CD14-positive monocyte (primary cell): ENCODE results near the gene YPEL3. TPM values are rescaled to one million over a fixed set of nuclear protein-coding genes. Genes with fewer than 3 reads are reported as not detected.

Source experiments
- DNase-seq, 3 donors: peaks; one replicate each; pipeline ENCODE4 v3.0.0-alpha.2; 2011 to 2022
- H2AFZ ChIP-seq: 2 replicates; pipeline ENCODE4 v1.6.0; 2012; ENCODE audit warnings: mild to moderate bottlenecking, low read depth, low read length, inconsistent platforms; ENCODE audit not compliant: insufficient read depth, poor library complexity, severe bottlenecking
- H3K27ac ChIP-seq, 2 donors: 1 replicate in 1 of 2; 2 replicates in 1 of 2; pipeline ENCODE4 v1.5.1; 2012 to 2013; ENCODE audit warnings: low read length in 2 of 2, control low read depth in 1 of 2, inconsistent platforms in 1 of 2, low read depth in 1 of 2, mild to moderate bottlenecking in 1 of 2
- H3K27me3 ChIP-seq, 2 donors: one replicate each; pipeline versions ENCODE4 v1.6.0 to v1.6.1; 2011 to 2013; ENCODE audit warnings: low read length in 2 of 2; ENCODE audit not compliant: control insufficient read depth in 2 of 2, insufficient read depth in 2 of 2
- H3K36me3 ChIP-seq, 2 donors: replicated peaks in 1 of 2; 1 replicate in 1 of 2; 2 replicates in 1 of 2; pipeline versions ENCODE4 v1.5.1 to v1.6.1; 2012 to 2013; ENCODE audit warnings: low read length in 2 of 2, control low read depth in 1 of 2, inconsistent platforms in 1 of 2, mild to moderate bottlenecking in 1 of 2; ENCODE audit not compliant: insufficient read depth in 2 of 2, control insufficient read depth in 1 of 2
- H3K4me1 ChIP-seq, 2 donors: 1 replicate in 1 of 2; 2 replicates in 1 of 2; pipeline versions ENCODE4 v1.5.1 to v1.6.1; 2012 to 2013; ENCODE audit warnings: low read length in 2 of 2, control low read depth in 1 of 2, inconsistent platforms in 1 of 2, mild to moderate bottlenecking in 1 of 2, moderate library complexity in 1 of 2; ENCODE audit not compliant: insufficient read depth in 2 of 2, control insufficient read depth in 1 of 2
- H3K4me2 ChIP-seq: replicated peaks from 2 replicates; pipeline ENCODE3; 2012; ENCODE audit warnings: low read length, moderate library complexity, mild to moderate bottlenecking; ENCODE audit not compliant: poor library complexity, severe bottlenecking; ENCODE audit errors: extremely low read depth
- H3K4me3 ChIP-seq, 3 experiments: fragments of 200-600 bp in 1 of 3; sonication (generic) in 1 of 3; replicated peaks in 1 of 3; 1 replicate in 2 of 3; 2 replicates in 1 of 3; pipeline ENCODE4 v1.5.1; 2011 to 2013; ENCODE audit warnings: low read length in 3 of 3, mild to moderate bottlenecking in 3 of 3, control low read depth in 2 of 3, low read depth in 2 of 3, inconsistent platforms in 1 of 3, moderate library complexity in 1 of 3
- H3K79me2 ChIP-seq: 2 replicates; pipeline ENCODE4 v1.6.0; 2012; ENCODE audit warnings: mild to moderate bottlenecking, control low read depth, inconsistent platforms, low read length, moderate library complexity; ENCODE audit not compliant: insufficient read depth
- H3K9ac ChIP-seq: 2 replicates; pipeline ENCODE4 v1.6.0; 2017; ENCODE audit warnings: low read length, mild to moderate bottlenecking; ENCODE audit not compliant: insufficient read depth, poor library complexity, severe bottlenecking
- H3K9me3 ChIP-seq, 2 donors: replicated peaks in 1 of 2; 1 replicate in 1 of 2; 2 replicates in 1 of 2; pipeline versions ENCODE4 v1.5.1 to v1.6.1; 2012 to 2013; ENCODE audit warnings: low read length in 2 of 2, control low read depth in 1 of 2; ENCODE audit not compliant: control insufficient read depth in 1 of 2, insufficient read depth in 1 of 2
- H4K20me1 ChIP-seq: 2 replicates; pipeline ENCODE4 v1.6.0; 2012; ENCODE audit warnings: mild to moderate bottlenecking, low read length, control low read depth, moderate library complexity; ENCODE audit not compliant: insufficient read depth
- H3K27ac Mint-ChIP-seq, 7 donors: one replicate each; pipeline ENCODE4 v1.8.0; 2020; ENCODE audit warnings: mild to moderate bottlenecking in 7 of 7, mixed read lengths in 7 of 7, moderate library complexity in 6 of 7, inconsistent platforms in 2 of 7
- H3K27me3 Mint-ChIP-seq, 3 donors: one replicate each; pipeline ENCODE4 v1.8.0; 2021 to 2022; ENCODE audit warnings: low read depth in 3 of 3, mild to moderate bottlenecking in 3 of 3, mixed read lengths in 3 of 3, moderate library complexity in 3 of 3, inconsistent platforms in 1 of 3
- H3K36me3 Mint-ChIP-seq, 2 donors: one replicate each; pipeline ENCODE4 v1.8.0; 2020; ENCODE audit warnings: mixed read lengths in 2 of 2, inconsistent platforms in 1 of 2, mild to moderate bottlenecking in 1 of 2
- H3K4me1 Mint-ChIP-seq: one replicate; pipeline ENCODE4 v1.8.0; 2020; ENCODE audit warnings: mild to moderate bottlenecking, mixed read lengths
- H3K4me3 Mint-ChIP-seq, 2 donors: one replicate each; pipeline ENCODE4 v1.8.0; 2020; ENCODE audit warnings: mild to moderate bottlenecking in 2 of 2, mixed read lengths in 2 of 2, moderate library complexity in 1 of 2
- H3K9me3 Mint-ChIP-seq, 7 donors: one replicate each; pipeline ENCODE4 v1.8.0; 2020 to 2022; ENCODE audit warnings: mixed read lengths in 7 of 7, mild to moderate bottlenecking in 6 of 7, moderate library complexity in 6 of 7, inconsistent platforms in 2 of 7
- CTCF ChIP-seq: fragments of 200-600 bp; IDR thresholded peaks from one replicate; pipeline ENCODE4 v1.8.0; 2022; ENCODE audit warnings: antibody characterized with exemption, mild to moderate bottlenecking
- WGBS: methylation state at CpG from one replicate; pipeline ENCODE4 v1.1.5; 2013; ENCODE audit warnings: missing lambda C conversion rate; ENCODE audit not compliant: insufficient coverage; 5-methylcytosine and 5-hydroxymethylcytosine counted together
- intact Hi-C, 2 donors: fragments of 100-400 bp; cut with micrococcal nuclease; formaldehyde crosslinking; loops; one replicate each; pipeline versions ENCODE4 v1.15.0 to v1.15.1; 2023
- polyA plus RNA-seq, 3 donors: library from polyadenylated mRNA; depleted of rRNA in 1 of 3; unstranded in 2 of 3; stranded (reverse) in 1 of 3; fragments of 300-500 nt in 2 of 3; fragments of >200 nt in 1 of 3; fragmentation: Illumina TruSeq in 2 of 3; gene quantifications; 1 replicate in 2 of 3; 2 replicates in 1 of 3; pipeline ENCODE4 v1.2.3, GENCODE V29; 2012 to 2021

Gene YPEL3
- polyA plus RNA-seq, 3 donors = 182 to 283 (median 235) TPM

- WGBS = 1% methylated on average over 65 of the region's 76 CpGs
- Histone ChIP-seq H3K36me3 (peaks cover 12 to 13% of the 10 kb centered on the region in 2 donors), H3K4me3 (peak within 1 kb of the TSS; percentile 40 to 88 (median 62)), H3K27ac (peak within 1 kb of the TSS; percentile 81 to 87), H3K27me3 (no peaks in the 10 kb centered on the region), H3K4me2 (peak within 1 kb of the TSS; percentile 86), H3K9me3 (peaks cover 4 to 9% of the 10 kb centered on the region in 2 donors), H2AFZ (peak within 1 kb of the TSS; percentile 92), H4K20me1 (no peaks in the 10 kb centered on the region), H3K9ac (peak within 1 kb of the TSS; percentile 63), H3K4me1 (peaks cover 77 to 95% of the 10 kb centered on the region in 2 donors), H3K79me2 (peaks cover 23% of the 10 kb centered on the region)
- peak; percentile 90 to 93 (median 93) for DNase-seq
- peaks cover 77% of the 10 kb centered on the region for H3K4me1 Mint-ChIP-seq
- peak within 1 kb of the TSS; percentile 86 to 97 (median 96) for H3K27ac Mint-ChIP-seq
- no peak for TF ChIP-seq CTCF
- H3K4me3 Mint-ChIP-seq = peak within 1 kb of the TSS; percentile 83 to 92
- intact Hi-C loops = loop anchor here in 1 of 2 donors (2.0 kb wide), 2 partner anchors 15 to 31 kb away; partner anchors contain the start of gene MAPK3
- H3K9me3 Mint-ChIP-seq = peaks cover 7 to 17% (median 12%) of the 10 kb centered on the region in 7 donors
- H3K27me3 Mint-ChIP-seq = peaks cover 0 to 5% (median under 1%) of the 10 kb centered on the region in 3 donors
- peaks cover 22 to 32% of the 10 kb centered on the region in 2 donors for H3K36me3 Mint-ChIP-seq
Observed at GRCh38 chr16:30091474-30092372, 4.3 kb downstream of the YPEL3 start, which contains the start of gene TBX6. TSS of gene TBX6 (minus strand) at chr16:30091924. CDS start at chr16:30091193, 731 bp downstream.

- peaks cover 81% of the 10 kb centered on the region for H3K4me1 Mint-ChIP-seq
- 90% methylated on average over 10 of the region's 26 CpGs for WGBS
- DNase-seq = no peak
Observed at GRCh38 chr16:30090610-30091331, 5.2 kb downstream of the YPEL3 start.

More at GRCh38 chr16:30090610-30091331, 5.2 kb downstream of the YPEL3 start:
- Histone ChIP-seq H3K4me2 (peak overlapping the region; percentile 86), H3K79me2 (peaks cover 23% of the 10 kb centered on the region), H3K27me3 (no peaks in the 10 kb centered on the region), H3K4me3 (peak overlapping the region in 1 of 3 experiments; percentile 88), H3K27ac (peak overlapping the region; percentile 41 to 87), H3K36me3 (peaks cover 12 to 14% of the 10 kb centered on the region in 2 donors), H2AFZ (peak overlapping the region; percentile 92), H3K4me1 (peaks cover 80 to 99% of the 10 kb centered on the region in 2 donors), H4K20me1 (peaks cover under 1% of the 10 kb centered on the region), H3K9ac (peak overlapping the region; percentile 63), H3K9me3 (peaks cover 0 to 4% of the 10 kb centered on the region in 2 donors)
- TF ChIP-seq CTCF = no peak
- H3K27me3 Mint-ChIP-seq = peaks cover 0 to 6% (median 2%) of the 10 kb centered on the region in 3 donors
- H3K36me3 Mint-ChIP-seq = peaks cover 22 to 29% of the 10 kb centered on the region in 2 donors
- peaks cover 3 to 11% (median 6%) of the 10 kb centered on the region in 7 donors for H3K9me3 Mint-ChIP-seq
- H3K4me3 Mint-ChIP-seq = peak overlapping the region in 1 of 2 donors; percentile 47
- peak overlapping the region; percentile 86 to 95 (median 89) for H3K27ac Mint-ChIP-seq
- intact Hi-C loops = loop anchor here in 1 of 2 donors (2.0 kb wide), 1 partner anchor 14 kb away; no protein-coding TSS in a partner anchor
